ENCODE results near the gene HRH1.

GRCh38 chr3:11306817-11307589, 152.7 kb downstream of the HRH1 start:
- TF ChIP-seq CTCF (IDR thresholded peaks at IDR 0.05 in 4 of 5, conservative IDR thresholded peaks at IDR 0.05 in 1 of 5) = no peak
- no peak for TF ChIP-seq POLR2A (IDR thresholded peaks at IDR 0.05)
